Esophagus squamous epithelium (tissue), 4 donors: Measurements from ENCODE around the gene SDHC.

Experiments used
- POLR2A ChIP-seq, 4 donors: fragments of 450-650 bp; IDR thresholded peaks; one replicate each; pipeline ENCODE4 v1.6.1; 2017; ENCODE audit warnings: antibody characterized with exemption in 4 of 4, mild to moderate bottlenecking in 4 of 4, moderate library complexity in 3 of 4
- TF ChIP-seq, protein P1 (sequence below), 6 experiments: fragments of 450-650 bp in 4 of 6; fragments of 200-600 bp in 2 of 6; sonication (generic) in 2 of 6; IDR thresholded peaks; one replicate each; pipeline ENCODE4 v1.5.1; 2016 to 2019; ENCODE audit warnings: antibody characterized with exemption in 6 of 6, mild to moderate bottlenecking in 4 of 6, moderate library complexity in 4 of 6

DNA sequence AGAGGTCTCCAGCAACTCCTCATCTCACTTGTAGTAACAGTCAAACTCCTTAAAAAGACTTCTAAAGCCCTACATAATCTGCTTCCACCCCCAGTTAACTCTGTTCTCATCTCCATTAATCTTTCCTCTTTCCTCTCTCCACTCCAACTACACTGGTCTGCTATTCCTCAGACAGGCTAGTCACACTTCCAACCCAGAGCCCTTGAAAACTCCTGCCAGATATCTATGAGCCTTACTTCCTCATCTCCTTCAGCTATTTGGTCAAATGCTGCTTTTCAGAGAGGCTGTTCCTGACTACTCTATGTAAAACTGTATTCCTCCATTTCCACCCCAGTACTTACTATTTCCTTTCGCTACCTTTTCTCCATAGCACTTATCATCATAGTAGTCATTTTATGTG is 31.2 kb upstream of the SDHC start:
- TF ChIP-seq, protein P1, sequence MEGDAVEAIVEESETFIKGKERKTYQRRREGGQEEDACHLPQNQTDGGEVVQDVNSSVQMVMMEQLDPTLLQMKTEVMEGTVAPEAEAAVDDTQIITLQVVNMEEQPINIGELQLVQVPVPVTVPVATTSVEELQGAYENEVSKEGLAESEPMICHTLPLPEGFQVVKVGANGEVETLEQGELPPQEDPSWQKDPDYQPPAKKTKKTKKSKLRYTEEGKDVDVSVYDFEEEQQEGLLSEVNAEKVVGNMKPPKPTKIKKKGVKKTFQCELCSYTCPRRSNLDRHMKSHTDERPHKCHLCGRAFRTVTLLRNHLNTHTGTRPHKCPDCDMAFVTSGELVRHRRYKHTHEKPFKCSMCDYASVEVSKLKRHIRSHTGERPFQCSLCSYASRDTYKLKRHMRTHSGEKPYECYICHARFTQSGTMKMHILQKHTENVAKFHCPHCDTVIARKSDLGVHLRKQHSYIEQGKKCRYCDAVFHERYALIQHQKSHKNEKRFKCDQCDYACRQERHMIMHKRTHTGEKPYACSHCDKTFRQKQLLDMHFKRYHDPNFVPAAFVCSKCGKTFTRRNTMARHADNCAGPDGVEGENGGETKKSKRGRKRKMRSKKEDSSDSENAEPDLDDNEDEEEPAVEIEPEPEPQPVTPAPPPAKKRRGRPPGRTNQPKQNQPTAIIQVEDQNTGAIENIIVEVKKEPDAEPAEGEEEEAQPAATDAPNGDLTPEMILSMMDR (IDR thresholded peaks at IDR 0.05): no peak
- no peak for TF ChIP-seq POLR2A (IDR thresholded peaks at IDR 0.05)
